ENCODE data around the gene GRIN2A.

GRIN2A gene

GRCh38 chr16:9941245-9941644 is 241.0 kb downstream of the GRIN2A start:
- Mint-ChIP-seq H3K27me3 (no peaks in the 10 kb centered on the region), H3K9me3 (ENCODE audit: low read depth) (no peaks in the 10 kb centered on the region), H3K36me3 (no peaks in the 10 kb centered on the region)

GRCh38 chr16:9934723-9935508 is 247.3 kb downstream of the GRIN2A start:
- Mint-ChIP-seq H3K4me3 (no peak overlapping the region), H3K36me3 (no peaks in the 10 kb centered on the region), H3K27me3 (no peaks in the 10 kb centered on the region), H3K9me3 (ENCODE audit: low read depth) (no peaks in the 10 kb centered on the region), H3K27ac (no peak overlapping the region), H3K4me1 (ENCODE audit: low read depth) (no peaks in the 10 kb centered on the region)

More at GRCh38 chr16:9941245-9941644, 241.0 kb downstream of the GRIN2A start:
- Mint-ChIP-seq H3K4me3 (no peak overlapping the region), H3K4me1 (ENCODE audit: low read depth) (no peaks in the 10 kb centered on the region), H3K27ac (no peak overlapping the region)

GRCh38 chr16:9932919-9933653 is 249.1 kb downstream of the GRIN2A start:
- no peak overlapping the region for H3K27ac Mint-ChIP-seq
- H3K4me1 Mint-ChIP-seq (ENCODE audit: low read depth): no peaks in the 10 kb centered on the region
- peaks cover 4% of the 10 kb centered on the region for H3K27me3 Mint-ChIP-seq
- no peaks in the 10 kb centered on the region for H3K9me3 Mint-ChIP-seq (ENCODE audit: low read depth)
- H3K36me3 Mint-ChIP-seq: no peaks in the 10 kb centered on the region
- H3K4me3 Mint-ChIP-seq: no peak overlapping the region

GRCh38 chr16:9932000-9932399 is 250.2 kb downstream of the GRIN2A start:
- Mint-ChIP-seq H3K36me3 (no peaks in the 10 kb centered on the region), H3K27me3 (peaks cover 4% of the 10 kb centered on the region), H3K9me3 (ENCODE audit: low read depth) (no peaks in the 10 kb centered on the region), H3K4me3 (no peak overlapping the region), H3K27ac (no peak overlapping the region), H3K4me1 (ENCODE audit: low read depth) (no peaks in the 10 kb centered on the region)

- no peak overlapping the region for H3K4me3 Mint-ChIP-seq
- H3K27ac Mint-ChIP-seq: no peak overlapping the region
- H3K27me3 Mint-ChIP-seq: peaks cover 4% of the 10 kb centered on the region
- no peaks in the 10 kb centered on the region for H3K4me1 Mint-ChIP-seq (ENCODE audit: low read depth)
- no peaks in the 10 kb centered on the region for H3K36me3 Mint-ChIP-seq
- no peaks in the 10 kb centered on the region for H3K9me3 Mint-ChIP-seq (ENCODE audit: low read depth)
These were observed 252.4 kb downstream of the GRIN2A start for GRCh38 chr16:9929836-9930235.

GRCh38 chr16:9929313-9929712 is 252.9 kb downstream of the GRIN2A start:
- no peaks in the 10 kb centered on the region for H3K36me3 Mint-ChIP-seq
- no peaks in the 10 kb centered on the region for H3K4me1 Mint-ChIP-seq (ENCODE audit: low read depth)
- no peak overlapping the region for H3K27ac Mint-ChIP-seq
- no peaks in the 10 kb centered on the region for H3K9me3 Mint-ChIP-seq (ENCODE audit: low read depth)
- H3K4me3 Mint-ChIP-seq: no peak overlapping the region
- H3K27me3 Mint-ChIP-seq: peaks cover 4% of the 10 kb centered on the region

GRCh38 chr16:9922441-9922840 is 259.8 kb downstream of the GRIN2A start:
- Mint-ChIP-seq H3K9me3 (ENCODE audit: low read depth) (no peaks in the 10 kb centered on the region), H3K36me3 (no peaks in the 10 kb centered on the region), H3K27ac (no peak overlapping the region), H3K27me3 (no peaks in the 10 kb centered on the region), H3K4me1 (ENCODE audit: low read depth) (no peaks in the 10 kb centered on the region), H3K4me3 (no peak overlapping the region)

- no peaks in the 10 kb centered on the region for H3K27me3 Mint-ChIP-seq
- no peak overlapping the region for H3K4me3 Mint-ChIP-seq
- no peaks in the 10 kb centered on the region for H3K4me1 Mint-ChIP-seq (ENCODE audit: low read depth)
- H3K9me3 Mint-ChIP-seq (ENCODE audit: low read depth): no peaks in the 10 kb centered on the region
- H3K36me3 Mint-ChIP-seq: no peaks in the 10 kb centered on the region
- no peak overlapping the region for H3K27ac Mint-ChIP-seq
These were observed 260.2 kb downstream of the GRIN2A start for GRCh38 chr16:9921997-9922396.

GRCh38 chr16:9919460-9919859 is 262.8 kb downstream of the GRIN2A start:
- H3K27ac Mint-ChIP-seq: no peak overlapping the region
- H3K36me3 Mint-ChIP-seq: no peaks in the 10 kb centered on the region
- H3K4me1 Mint-ChIP-seq (ENCODE audit: low read depth): no peaks in the 10 kb centered on the region
- H3K9me3 Mint-ChIP-seq (ENCODE audit: low read depth): no peaks in the 10 kb centered on the region
- H3K27me3 Mint-ChIP-seq: no peaks in the 10 kb centered on the region
- no peak overlapping the region for H3K4me3 Mint-ChIP-seq

GRCh38 chr16:9917691-9918090 is 264.5 kb downstream of the GRIN2A start:
- H3K27me3 Mint-ChIP-seq: no peaks in the 10 kb centered on the region
- no peak overlapping the region for H3K27ac Mint-ChIP-seq
- no peak overlapping the region for H3K4me3 Mint-ChIP-seq
- no peaks in the 10 kb centered on the region for H3K36me3 Mint-ChIP-seq
- H3K9me3 Mint-ChIP-seq (ENCODE audit: low read depth): no peaks in the 10 kb centered on the region
- H3K4me1 Mint-ChIP-seq (ENCODE audit: low read depth): no peaks in the 10 kb centered on the region

GRCh38 chr16:9913604-9914326 is 268.5 kb downstream of the GRIN2A start:
- no peak overlapping the region for H3K27ac Mint-ChIP-seq
- no peak overlapping the region for H3K4me3 Mint-ChIP-seq
- peaks cover 4% of the 10 kb centered on the region for H3K9me3 Mint-ChIP-seq (ENCODE audit: low read depth)
- no peaks in the 10 kb centered on the region for H3K36me3 Mint-ChIP-seq
- H3K27me3 Mint-ChIP-seq: no peaks in the 10 kb centered on the region
- H3K4me1 Mint-ChIP-seq (ENCODE audit: low read depth): no peaks in the 10 kb centered on the region

- H3K36me3 Mint-ChIP-seq: no peaks in the 10 kb centered on the region
- H3K27me3 Mint-ChIP-seq: no peaks in the 10 kb centered on the region
- no peaks in the 10 kb centered on the region for H3K4me1 Mint-ChIP-seq (ENCODE audit: low read depth)
- H3K4me3 Mint-ChIP-seq: no peak overlapping the region
- H3K27ac Mint-ChIP-seq: no peak overlapping the region
- peaks cover 4% of the 10 kb centered on the region for H3K9me3 Mint-ChIP-seq (ENCODE audit: low read depth)
These were observed 270.2 kb downstream of the GRIN2A start for GRCh38 chr16:9911989-9912388.

GRCh38 chr16:9911231-9911630 is 271.0 kb downstream of the GRIN2A start:
- Mint-ChIP-seq H3K36me3 (no peaks in the 10 kb centered on the region), H3K27me3 (no peaks in the 10 kb centered on the region), H3K27ac (no peak overlapping the region), H3K9me3 (ENCODE audit: low read depth) (peaks cover 4% of the 10 kb centered on the region), H3K4me3 (no peak overlapping the region), H3K4me1 (ENCODE audit: low read depth) (no peaks in the 10 kb centered on the region)

- Mint-ChIP-seq H3K4me3 (no peak overlapping the region), H3K9me3 (ENCODE audit: low read depth) (peaks cover 4% of the 10 kb centered on the region), H3K36me3 (no peaks in the 10 kb centered on the region), H3K27me3 (no peaks in the 10 kb centered on the region), H3K4me1 (ENCODE audit: low read depth) (no peaks in the 10 kb centered on the region), H3K27ac (no peak overlapping the region)
These were observed 273.0 kb downstream of the GRIN2A start for GRCh38 chr16:9909072-9909825.

All from activated naive CD8-positive, alpha-beta T cell (primary cell).